HG02610 (cell line): ENCODE results near the gene SUSD4.
"Not testable (repeated sequence)": the region's sequence is repeated elsewhere in the genome, so short reads cannot be mapped to it uniquely, and the experiment has no call there.

ENCODE experiments used
- ATAC-seq: cut with Tn5 transposase; IDR thresholded peaks from one replicate; pipeline ENCODE4 v1.9.1; 2021; ENCODE audit warnings: mild to moderate bottlenecking, moderate library complexity; ENCODE audit not compliant: unreplicated experiment

SUSD4 gene

DNA sequence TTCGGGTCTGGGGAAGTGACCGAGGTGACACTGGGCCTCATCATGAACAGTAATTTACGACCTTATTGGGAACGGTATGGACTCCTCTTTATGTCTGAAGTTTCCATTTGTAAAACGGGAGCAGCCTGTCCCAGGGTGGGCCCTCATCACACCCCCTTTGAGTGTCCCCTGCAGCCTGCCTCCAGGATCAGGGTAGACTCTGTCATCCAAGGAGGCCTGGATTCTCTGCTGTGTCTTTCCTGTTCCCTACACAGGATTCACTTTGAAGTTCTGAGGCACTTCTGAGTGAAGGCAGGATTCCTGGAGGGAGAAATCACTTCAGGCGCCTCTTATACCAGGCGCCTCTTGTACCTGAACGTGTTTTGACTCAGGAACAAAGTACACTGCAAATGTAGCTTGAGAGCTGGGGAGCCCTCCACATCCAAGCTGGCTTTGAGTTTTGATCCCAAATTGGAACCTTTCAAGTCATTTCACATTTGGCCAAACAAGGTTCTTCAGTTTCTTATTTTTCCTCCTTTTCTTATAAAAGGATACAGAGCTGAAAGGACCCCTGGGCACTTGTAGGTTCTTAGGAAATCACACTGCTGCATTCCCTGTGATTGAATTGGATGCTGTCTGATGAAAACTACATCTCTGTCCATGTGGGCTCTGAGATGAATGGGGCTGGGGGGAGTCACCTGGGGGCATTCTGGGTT, 106.0 kb downstream of the SUSD4 start:
- ATAC-seq: no peak

DNA sequence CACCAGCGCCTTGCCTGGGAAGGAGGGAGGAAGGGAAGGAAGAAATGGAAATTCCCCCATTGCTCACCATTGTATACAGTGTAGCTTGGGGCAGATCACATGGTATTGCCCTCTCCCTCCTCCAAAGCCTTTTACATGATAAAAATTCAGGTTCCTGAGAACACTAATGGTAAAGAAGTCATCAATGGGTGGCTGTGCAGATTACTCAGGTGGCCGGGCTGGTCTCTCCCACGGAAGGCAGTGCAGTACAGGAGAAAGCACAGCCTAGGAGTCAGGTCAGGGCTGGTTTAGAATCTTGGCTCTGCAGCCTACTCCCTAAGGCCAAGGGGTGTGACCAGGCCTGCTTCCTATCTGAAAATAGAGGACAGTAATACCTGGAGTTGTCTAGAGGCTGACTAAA, 107.9 kb downstream of the SUSD4 start:
- no peak for ATAC-seq

DNA sequence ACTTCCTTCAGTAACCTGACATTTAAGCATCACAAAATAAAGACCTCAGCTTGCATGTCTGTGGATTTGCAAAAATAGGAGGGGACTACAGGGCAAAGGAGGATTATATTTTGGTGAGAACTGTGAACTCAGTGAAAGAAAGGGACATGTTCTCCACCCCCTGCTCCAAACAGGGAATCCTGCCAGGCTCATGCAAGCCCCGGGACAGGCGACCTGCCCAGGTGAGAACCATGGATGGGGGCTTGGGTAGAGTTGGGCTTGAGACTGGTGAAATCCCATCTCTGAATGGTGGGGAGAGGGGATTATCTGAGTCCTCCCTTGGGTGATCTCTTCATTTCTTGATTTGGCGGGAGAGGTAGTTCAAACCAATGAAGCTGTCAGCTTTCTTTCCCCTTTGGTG, 110.1 kb downstream of the SUSD4 start:
- no peak for ATAC-seq

DNA sequence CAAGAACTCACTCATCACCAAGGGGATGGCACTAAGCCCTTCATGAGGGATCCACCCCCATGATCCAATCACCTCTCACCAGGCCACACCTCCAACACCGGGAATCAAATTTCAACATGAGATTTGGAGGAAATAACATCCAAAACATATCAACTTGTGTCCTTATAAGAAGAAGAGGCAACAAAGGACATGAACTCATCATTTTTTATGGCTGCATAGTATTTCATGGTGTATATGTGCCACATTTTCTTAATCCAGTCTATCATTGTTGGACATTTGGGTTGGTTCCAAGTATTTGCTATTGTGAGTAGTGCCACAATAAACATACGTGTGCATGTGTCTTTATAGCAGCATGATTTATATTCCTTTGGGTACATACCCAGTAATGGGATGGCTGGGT, 112.6 kb downstream of the SUSD4 start:
- ATAC-seq: not testable (repeated sequence)

DNA sequence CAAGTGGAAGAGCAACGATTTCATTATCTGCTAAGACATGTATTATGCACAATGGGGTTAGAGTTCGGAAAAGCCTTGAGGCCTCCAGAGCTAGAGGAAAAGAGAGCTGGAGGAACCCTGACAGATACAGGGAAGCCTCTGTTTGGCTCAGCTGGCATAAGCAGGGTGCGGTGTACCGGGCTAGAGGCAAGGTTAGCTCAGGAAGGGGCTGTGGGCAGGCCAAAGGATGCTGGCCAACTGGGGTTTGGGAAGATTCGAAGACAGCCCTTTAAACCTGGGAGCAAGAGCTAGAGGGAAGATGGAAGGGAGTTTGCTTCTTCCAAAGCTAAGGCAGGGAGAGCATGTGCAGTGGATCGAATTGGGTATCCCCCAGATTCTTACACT, 113.4 kb downstream of the SUSD4 start:
- ATAC-seq: no peak

DNA sequence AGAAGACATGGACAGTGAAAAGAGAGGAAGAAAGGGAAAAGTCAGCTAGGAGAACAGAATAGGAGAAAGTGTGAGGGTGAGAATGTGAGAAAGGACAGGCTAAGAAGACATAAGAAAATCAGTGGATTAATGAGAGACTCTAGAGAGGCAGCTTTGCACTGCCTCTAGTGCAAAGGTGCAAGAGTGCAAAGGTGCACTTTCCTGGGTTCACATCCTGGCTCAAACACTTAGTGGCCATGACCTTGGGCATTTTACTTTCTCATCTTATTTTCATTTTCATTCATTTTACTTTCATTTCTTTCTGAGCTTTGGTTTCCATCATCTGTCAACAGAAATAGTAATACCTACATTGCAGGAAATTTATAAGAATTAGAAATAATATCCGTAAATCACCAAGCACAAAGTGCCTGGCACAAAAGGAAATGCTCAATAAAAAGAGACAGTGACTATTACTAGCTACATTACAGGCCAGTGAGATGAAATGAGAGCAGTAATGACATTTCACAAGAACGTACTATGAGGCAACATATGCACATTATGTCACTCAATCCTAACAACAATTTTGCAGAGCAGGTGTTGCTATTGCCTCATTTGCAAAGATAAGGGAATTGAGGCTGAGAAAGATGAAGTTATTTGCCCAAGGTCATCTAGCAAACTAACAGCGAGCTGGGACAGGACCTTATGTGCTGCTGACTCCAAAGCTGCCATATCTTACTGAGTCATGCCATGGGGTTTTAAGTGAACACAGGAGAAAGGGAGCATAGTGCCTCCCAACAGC, 113.9 kb downstream of the SUSD4 start:
- ATAC-seq: no peak

DNA sequence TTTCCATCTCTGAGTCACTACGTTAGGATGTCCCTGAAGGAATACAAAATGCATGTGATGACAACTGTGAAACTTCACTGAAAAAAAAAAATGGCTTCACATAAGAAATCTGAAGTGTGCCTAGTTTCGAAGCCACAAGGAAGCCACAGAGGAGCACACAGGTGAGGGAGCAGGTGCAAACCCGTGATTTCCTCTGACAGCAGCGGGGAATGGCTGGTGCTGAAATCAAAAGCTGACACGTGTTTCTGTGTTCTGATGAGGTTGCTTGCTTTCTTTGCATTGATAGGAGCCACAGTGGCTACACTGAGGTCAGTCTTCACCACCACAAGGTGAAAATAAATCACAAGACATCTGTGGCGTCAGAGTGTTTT, 115.2 kb downstream of the SUSD4 start:
- ATAC-seq: no peak

DNA sequence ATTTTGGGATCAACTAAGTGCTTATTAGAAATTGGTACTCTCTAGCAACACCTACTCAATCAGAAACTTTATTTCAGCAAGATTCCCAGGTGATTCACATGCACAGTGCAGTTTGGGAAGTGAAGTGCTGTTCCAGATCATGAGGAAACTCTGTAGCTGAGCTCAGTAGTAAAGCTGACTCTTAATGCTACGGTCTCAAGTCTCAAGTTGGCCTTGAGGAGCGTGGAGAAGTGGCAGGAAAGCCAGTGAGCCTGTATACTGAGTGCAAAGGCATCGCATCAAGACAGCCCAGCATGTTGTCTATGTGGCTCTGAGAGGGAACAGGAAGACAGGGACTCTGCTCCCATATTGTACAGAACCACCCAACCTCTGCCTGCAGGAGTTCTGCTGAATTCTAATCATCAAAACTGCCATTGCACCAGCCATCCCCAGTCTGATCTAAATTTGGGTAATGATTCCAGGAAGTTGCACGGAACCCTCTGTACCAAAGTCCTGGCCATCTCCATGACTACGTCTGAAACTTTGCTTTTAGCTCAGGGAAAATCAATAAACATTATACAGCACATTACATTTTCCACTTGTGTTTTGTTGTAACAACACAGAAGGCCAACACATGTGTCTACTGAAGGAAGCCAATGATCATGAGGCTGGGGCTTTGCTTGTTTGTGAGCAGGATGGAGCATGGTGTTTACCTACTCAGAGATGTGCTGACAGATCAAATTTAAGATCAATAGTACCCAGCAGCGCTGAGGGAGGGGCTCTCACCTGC, 115.8 kb downstream of the SUSD4 start:
- ATAC-seq: no peak

DNA sequence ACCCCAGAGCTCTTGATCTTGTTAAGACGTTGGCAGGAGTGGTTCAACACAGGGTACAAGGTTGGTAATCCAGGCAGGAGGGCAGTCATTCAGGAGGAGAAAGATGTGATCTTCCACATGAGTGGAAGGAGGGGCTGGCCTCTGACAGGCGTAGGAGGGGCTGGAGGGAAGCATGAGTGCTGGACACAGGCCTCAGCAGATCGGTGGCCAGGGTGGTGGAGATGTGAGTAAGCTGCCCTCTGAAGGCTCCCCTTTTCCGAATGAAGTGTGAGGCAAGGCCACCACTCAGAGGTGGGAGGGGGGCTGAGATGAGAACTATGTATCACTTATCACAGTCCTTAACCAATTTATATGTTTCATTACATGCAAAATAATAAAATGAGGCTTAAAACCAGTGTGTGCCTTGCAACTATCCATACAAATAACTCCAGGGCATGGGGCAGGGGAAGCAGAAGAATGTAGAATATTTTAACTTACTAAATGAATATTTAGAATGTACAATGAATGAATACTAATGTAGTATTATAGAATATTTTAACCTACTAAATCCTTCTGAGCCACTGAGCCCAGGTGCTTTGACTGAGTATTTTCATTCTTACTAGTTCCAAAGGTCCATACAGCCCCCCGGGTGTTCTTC, 117.4 kb downstream of the SUSD4 start:
- no peak for ATAC-seq

DNA sequence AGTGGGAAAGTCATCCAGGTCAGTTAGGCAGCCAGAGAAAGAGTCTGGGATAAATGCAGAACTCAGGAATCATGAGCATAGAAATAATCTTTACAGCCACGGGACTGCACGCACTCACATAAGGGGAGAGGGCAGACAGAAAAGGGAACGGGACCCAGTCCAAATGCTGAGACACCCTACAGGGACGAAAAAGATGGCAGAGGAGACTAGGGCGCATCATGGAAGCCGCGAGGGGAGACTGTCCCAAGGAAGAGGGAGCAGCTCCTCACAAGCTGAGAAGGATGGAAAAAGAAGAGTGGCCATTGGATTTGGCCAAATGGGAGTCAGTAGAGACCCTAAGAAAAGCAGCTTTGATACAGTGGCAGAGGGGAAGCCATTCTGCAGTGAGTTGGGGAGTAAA, 118.0 kb downstream of the SUSD4 start:
- no peak for ATAC-seq

DNA sequence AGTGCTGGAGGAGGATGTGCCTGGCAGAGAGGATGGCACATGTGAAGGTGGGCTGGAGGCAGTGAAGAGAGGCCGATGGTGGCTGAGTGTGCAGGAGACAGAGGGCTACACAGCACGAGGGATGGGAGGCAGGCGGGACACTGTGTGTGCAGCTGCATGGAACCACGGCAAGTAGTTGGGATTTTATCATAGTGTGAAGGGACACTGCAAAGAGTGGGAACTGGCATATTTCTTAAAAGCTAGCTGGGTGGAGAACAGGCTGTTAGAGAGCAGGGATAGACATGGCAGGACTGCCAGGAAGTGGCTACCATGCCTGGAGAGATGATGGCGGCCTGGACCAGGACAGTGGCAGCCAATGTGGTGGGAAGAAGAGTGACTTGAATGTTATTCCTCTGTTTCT, 118.6 kb downstream of the SUSD4 start:
- no peak for ATAC-seq

DNA sequence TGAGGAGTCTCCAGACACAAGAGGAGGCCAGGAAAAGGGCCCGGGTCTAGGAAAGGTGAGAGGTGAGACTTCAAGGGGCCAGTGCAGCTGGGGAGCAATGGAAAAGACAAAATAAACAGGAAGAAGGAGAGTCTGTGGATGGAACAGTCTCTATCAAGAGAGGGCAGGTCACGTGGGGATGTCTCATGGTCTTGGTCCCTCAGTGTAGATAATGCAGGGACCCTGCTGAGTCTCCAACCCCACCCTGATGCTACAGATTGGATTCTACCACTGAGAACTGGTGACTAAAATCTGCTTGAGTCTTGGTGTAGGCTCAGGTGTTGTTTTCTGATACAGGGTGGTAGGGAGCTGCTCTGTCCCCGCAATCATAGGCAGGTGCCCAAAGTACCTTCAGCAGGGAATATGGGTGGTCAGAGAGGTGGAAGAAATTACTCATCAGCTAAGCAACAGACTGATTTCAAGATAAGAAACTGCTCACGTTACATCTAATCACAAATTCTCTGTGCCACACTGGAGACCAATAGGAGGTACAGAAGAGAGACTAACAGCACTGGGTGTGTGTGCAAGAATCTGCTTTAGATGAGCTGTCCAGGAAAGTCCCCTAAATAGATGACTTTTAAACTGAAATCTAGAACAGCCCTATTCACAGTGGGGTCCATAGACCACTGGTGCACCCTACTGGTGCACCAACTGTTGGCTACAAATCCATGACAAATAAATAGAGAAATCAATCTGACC, 119.4 kb downstream of the SUSD4 start:
- ATAC-seq: peak; percentile 73

DNA sequence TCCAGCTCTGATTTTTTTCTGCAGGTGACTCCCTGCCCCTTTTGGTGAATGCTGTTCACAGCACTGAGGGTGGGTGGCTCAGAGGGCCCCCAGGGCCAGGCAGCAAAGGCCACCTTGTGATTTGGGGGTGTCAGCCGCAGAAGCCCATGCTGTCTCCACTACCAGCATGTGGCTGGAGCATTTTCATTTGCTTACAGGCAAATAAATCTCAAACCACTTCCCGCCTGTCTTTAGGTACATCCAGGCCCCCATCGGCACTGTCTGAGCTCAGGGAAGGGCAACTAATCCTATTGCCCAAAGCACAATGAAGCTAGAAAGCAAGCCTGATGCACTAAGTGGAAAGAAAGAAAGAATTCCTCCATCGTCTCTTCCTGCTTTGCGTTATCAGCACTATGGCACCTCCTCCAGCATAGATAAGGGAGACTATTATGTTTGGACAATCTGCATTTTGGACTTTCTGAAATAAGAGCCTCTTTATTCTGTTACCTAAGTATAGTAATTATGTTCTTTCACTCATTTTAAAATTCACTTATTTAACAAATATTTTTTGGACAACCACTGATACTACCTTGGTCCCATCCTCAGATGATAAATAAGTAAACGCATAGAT, 120.4 kb downstream of the SUSD4 start:
- ATAC-seq: no peak

DNA sequence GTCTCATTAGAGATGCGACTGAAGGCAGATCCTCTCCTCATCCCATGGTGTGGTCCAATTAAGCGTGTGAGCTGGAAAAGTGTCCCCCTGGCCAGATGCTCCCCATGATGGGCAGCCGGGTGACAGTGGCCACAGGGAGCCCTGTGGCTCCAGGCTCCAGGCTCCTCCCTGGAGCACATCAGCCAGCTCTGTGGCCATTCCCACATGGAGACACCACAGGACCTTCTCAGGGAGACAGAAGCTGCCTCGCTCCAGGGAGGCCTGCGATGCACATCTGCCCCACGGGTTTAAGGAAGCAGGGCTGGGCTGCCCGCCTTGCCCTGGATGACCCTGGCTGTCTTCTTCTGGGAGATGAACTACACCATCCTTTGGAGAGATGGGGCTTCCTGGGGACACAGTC, 121.0 kb downstream of the SUSD4 start:
- ATAC-seq: no peak

DNA sequence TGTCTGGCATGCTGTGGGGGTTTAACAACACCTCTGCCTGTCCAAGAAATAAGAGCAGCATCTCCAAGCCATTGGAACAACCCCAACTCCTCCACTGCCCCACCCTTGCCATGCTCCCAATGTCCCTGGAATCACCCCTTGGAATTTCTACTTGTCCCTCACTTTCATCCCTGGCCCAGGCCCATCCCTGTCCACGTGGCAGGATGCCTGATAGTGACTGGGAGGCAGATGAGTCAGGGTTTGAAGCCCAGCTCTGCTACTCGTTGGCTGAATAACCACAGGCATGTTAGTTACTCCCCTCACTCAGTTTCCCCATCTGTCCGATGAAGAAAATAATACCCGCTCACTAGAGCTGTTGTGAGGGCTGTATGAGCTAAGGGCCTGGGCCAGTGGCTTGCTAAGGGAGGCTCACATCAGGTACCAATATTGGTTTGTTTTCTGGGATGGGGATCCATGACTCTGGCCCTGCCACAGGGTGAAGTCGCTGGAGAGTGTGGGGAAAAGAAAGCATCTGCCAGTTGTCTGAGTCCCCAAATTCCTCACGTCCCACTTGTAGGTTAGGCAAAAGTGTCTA, 121.5 kb downstream of the SUSD4 start:
- no peak for ATAC-seq

DNA sequence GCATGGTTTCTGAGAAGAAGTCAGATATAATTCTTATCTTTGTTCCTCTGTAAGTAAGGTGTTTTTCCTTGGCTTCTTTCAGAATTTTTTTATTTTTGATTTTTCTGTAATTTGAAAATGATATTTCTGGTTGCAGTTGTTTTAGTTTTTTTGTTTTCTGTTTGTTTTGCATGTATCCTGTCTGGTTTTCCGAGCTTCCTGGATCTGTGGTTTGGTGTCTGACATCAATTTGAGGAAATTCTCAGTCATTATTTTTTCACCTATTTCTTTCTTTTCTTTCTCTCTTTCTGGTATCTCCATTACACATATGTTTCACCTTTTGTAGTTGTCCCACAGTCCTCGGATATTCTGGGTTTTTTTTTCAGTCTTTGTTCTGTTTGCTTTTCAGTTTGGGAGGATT, 123.9 kb downstream of the SUSD4 start:
- no peak for ATAC-seq

DNA sequence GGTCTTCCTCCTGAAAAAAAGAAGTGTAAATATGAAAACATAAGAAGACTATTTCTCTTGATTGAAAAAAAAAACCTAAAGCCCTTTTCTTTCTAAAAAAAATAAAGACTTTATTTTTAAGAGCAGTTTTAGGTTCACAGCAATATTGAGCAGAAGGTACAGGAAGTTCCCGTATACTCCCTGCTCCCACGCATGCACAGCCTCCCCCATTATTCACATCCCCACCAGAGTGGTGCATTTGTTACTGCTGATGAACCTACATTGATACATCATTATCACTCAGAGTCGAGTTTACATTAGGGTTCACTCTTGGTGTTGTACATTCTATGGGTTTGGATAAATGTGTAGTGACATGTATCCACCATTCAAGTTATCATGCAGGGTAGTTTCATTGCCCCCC, 128.9 kb downstream of the SUSD4 start:
- ATAC-seq: no peak

DNA sequence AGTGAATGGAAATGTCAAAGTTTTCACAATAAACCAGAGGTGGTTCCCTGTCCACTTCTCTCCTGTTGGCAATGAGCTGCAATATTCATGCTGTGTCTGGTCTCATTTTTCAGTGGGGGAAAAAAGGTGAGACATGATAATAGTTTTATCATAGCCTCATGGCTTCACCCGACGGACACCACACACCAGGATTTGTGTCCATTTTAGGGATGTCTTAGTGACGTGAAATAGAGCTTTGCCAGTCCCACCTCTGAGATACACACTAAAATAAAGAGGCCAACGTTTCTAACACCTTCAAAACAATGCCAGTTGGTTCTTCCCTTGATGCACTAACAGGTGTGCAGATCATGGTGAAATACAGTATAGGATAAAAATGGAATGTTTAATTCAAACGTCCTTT, 129.4 kb downstream of the SUSD4 start:
- ATAC-seq: no peak

DNA sequence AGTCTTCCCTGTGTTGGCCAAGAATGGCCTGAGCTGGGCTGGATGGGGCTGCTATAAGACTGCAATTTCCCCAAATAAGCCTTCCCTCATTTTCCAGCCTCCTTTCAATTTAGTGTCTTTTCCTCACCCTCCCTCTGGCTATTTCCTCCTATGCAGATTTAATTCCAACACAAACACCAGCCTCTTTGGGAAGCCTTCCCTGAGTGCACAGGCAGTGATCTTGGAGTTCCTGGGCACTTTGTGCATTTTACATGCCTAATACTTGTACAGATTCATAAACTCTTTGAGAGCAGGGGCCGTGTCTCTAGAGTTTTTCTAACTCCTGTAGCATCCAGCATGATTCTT, 129.8 kb downstream of the SUSD4 start:
- ATAC-seq: no peak
